HG02623 (cell line): ENCODE results near the gene TSPO.

ENCODE experiments used
- ATAC-seq: cut with Tn5 transposase; IDR thresholded peaks from one replicate; pipeline ENCODE4 v1.9.1; 2021; ENCODE audit warnings: moderate library complexity; ENCODE audit not compliant: unreplicated experiment

TSPO gene

GRCh38 chr22:43174941-43175531 lies 23.7 kb downstream of the TSPO start:
- ATAC-seq, result no peak

- no peak for ATAC-seq
These were observed 24.7 kb downstream of the TSPO start for GRCh38 chr22:43176090-43176489.

GRCh38 chr22:43177479-43177878 lies 26.1 kb downstream of the TSPO start:
- no peak for ATAC-seq

GRCh38 chr22:43179146-43179910 lies 28.0 kb downstream of the TSPO start:
- ATAC-seq, result no peak

- ATAC-seq, result no peak
These were observed 28.5 kb downstream of the TSPO start for GRCh38 chr22:43179911-43180195.

GRCh38 chr22:43180670-43181069 lies 29.3 kb downstream of the TSPO start:
- no peak for ATAC-seq

- ATAC-seq, result no peak
These were observed 30.1 kb downstream of the TSPO start for GRCh38 chr22:43181321-43182076.

- no peak for ATAC-seq
These were observed 30.8 kb downstream of the TSPO start for GRCh38 chr22:43182118-43182517.

- no peak for ATAC-seq
These were observed 31.4 kb downstream of the TSPO start for GRCh38 chr22:43182726-43183125.

GRCh38 chr22:43183496-43184277 lies 32.3 kb downstream of the TSPO start:
- ATAC-seq, result no peak

- no peak for ATAC-seq
These were observed 34.5 kb downstream of the TSPO start for GRCh38 chr22:43185860-43186261.

GRCh38 chr22:43186272-43187170 lies 35.2 kb downstream of the TSPO start, which contains the start of gene TTLL12:
Gene TTLL12 (minus strand): TSS chr22:43187134. CDS start chr22:43187069, 65 bp downstream.
- peak; percentile 59 for ATAC-seq

- peak; percentile 73 for ATAC-seq
These were observed 36.1 kb downstream of the TSPO start for GRCh38 chr22:43187171-43188099.

- no peak for ATAC-seq
These were observed 37.6 kb downstream of the TSPO start for GRCh38 chr22:43188829-43189545.

GRCh38 chr22:43191831-43192230 lies 40.5 kb downstream of the TSPO start:
- no peak for ATAC-seq

GRCh38 chr22:43197271-43197941 lies 46.0 kb downstream of the TSPO start:
- no peak for ATAC-seq

GRCh38 chr22:43198126-43198525 lies 46.8 kb downstream of the TSPO start:
- no peak for ATAC-seq

- no peak for ATAC-seq
These were observed 47.6 kb downstream of the TSPO start for GRCh38 chr22:43198936-43199335.
